ENCODE results near the gene SLC41A1. TPM values are rescaled to one million over a fixed set of nuclear protein-coding genes. Genes with fewer than 3 reads are reported as not detected.

SLC41A1 gene
- total and polyA plus RNA-seq, 9 of the 15 experiments (the other 6 are each of a cell fraction or from before 2014, with no cell fraction given), result 4.1 to 29.3 (median 11.4) TPM

DNA sequence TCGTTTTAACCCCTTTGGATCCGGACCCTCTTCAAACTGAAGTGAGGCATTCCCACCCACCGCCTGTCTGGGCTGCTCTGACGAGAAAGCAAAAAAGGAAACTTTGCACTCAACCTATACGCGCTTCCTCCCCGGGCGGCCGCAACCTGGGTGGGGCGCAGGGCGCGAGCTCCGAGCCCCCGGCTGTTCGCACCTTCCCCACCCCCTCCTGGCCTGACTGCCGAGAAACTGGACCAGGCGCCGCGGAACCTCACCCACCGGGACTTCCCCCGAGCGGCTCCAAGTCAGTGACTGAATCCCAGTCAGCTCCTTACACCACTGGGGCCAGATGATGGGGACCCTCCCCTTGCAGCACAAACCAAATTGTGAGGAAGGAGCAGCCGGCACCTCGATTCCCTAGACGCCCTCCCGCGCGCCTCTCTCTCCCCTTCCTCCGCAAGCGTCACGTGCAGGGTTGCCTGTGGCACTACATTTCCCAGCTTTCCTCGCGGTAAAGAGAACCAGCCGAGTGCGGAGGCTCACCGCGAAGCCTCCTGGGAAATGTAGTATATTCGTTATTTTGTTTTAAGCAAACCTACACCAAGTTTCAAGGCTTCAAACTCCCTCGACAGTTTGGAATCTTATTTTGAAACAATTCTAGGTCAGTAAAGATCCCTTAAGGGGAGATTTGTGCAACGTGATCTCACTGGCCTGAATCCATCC is 37.8 kb downstream of the SLC41A1 start, which contains the start of gene RAB29 (continued):
- no peak for TF ChIP-seq ARNT (IDR thresholded peaks at IDR 0.05)
- TF ChIP-seq RB1 (IDR thresholded peaks at IDR 0.05; ENCODE audit: low read depth), result peak; percentile 42; the same call in 1 of the 2 replicates
- TF ChIP-seq, protein P1, sequence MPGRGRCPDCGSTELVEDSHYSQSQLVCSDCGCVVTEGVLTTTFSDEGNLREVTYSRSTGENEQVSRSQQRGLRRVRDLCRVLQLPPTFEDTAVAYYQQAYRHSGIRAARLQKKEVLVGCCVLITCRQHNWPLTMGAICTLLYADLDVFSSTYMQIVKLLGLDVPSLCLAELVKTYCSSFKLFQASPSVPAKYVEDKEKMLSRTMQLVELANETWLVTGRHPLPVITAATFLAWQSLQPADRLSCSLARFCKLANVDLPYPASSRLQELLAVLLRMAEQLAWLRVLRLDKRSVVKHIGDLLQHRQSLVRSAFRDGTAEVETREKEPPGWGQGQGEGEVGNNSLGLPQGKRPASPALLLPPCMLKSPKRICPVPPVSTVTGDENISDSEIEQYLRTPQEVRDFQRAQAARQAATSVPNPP (IDR thresholded peaks at IDR 0.05; ENCODE audit: borderline replicate concordance, insufficient read depth, insufficient read length), result no peak
- no peak for TF ChIP-seq POLR2H (tag; IDR thresholded peaks at IDR 0.05; ENCODE audit: low read depth)
- TF ChIP-seq RAD51 (IDR thresholded peaks at IDR 0.05; ENCODE audit: borderline replicate concordance, low read depth), result peak; percentile 94
- no peak for TF ChIP-seq KAT8 (IDR thresholded peaks at IDR 0.05; ENCODE audit: low read depth)
- TF ChIP-seq, protein P2, sequence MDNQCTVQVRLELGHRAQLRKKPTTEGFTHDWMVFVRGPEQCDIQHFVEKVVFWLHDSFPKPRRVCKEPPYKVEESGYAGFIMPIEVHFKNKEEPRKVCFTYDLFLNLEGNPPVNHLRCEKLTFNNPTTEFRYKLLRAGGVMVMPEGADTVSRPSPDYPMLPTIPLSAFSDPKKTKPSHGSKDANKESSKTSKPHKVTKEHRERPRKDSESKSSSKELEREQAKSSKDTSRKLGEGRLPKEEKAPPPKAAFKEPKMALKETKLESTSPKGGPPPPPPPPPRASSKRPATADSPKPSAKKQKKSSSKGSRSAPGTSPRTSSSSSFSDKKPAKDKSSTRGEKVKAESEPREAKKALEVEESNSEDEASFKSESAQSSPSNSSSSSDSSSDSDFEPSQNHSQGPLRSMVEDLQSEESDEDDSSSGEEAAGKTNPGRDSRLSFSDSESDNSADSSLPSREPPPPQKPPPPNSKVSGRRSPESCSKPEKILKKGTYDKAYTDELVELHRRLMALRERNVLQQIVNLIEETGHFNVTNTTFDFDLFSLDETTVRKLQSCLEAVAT (IDR thresholded peaks at IDR 0.05), result 0 out of 4 replicates have a peak, but pooled peaks of 1 of the 2 experiments have one; percentile 49
- TF ChIP-seq ZNF644 (tag; IDR thresholded peaks at IDR 0.05; ENCODE audit: low read depth), result peak; percentile 94
- TF ChIP-seq XRCC3 (IDR thresholded peaks at IDR 0.05), result no peak
- TF ChIP-seq, protein P3, sequence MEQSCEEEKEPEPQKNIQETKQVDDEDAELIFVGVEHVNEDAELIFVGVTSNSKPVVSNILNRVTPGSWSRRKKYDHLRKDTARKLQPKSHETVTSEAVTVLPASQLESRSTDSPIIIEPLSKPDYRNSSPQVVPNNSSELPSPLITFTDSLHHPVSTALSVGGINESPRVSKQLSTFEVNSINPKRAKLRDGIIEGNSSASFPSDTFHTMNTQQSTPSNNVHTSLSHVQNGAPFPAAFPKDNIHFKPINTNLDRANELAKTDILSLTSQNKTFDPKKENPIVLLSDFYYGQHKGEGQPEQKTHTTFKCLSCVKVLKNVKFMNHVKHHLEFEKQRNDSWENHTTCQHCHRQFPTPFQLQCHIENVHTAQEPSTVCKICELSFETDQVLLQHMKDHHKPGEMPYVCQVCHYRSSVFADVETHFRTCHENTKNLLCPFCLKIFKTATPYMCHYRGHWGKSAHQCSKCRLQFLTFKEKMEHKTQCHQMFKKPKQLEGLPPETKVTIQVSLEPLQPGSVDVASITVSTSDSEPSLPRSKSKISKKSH (CRISPR knock-in tag; IDR thresholded peaks at IDR 0.05), result no peak
- TF ChIP-seq SMAD1 (IDR thresholded peaks at IDR 0.05; ENCODE audit: low read depth, low read length, partially characterized antibody), result no peak
- no peak for TF ChIP-seq SETDB1 (IDR thresholded peaks at IDR 0.05; ENCODE audit: low read length)
- peak in 1 of 2 experiments; percentile 63; a peak in 1 of 4 replicates for TF ChIP-seq TRIM24 (IDR thresholded peaks at IDR 0.05)
- TF ChIP-seq NUFIP1 (IDR thresholded peaks at IDR 0.05; ENCODE audit: partially characterized antibody), result no peak
- TF ChIP-seq, protein P4, sequence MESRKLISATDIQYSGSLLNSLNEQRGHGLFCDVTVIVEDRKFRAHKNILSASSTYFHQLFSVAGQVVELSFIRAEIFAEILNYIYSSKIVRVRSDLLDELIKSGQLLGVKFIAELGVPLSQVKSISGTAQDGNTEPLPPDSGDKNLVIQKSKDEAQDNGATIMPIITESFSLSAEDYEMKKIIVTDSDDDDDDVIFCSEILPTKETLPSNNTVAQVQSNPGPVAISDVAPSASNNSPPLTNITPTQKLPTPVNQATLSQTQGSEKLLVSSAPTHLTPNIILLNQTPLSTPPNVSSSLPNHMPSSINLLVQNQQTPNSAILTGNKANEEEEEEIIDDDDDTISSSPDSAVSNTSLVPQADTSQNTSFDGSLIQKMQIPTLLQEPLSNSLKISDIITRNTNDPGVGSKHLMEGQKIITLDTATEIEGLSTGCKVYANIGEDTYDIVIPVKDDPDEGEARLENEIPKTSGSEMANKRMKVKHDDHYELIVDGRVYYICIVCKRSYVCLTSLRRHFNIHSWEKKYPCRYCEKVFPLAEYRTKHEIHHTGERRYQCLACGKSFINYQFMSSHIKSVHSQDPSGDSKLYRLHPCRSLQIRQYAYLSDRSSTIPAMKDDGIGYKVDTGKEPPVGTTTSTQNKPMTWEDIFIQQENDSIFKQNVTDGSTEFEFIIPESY (CRISPR knock-in tag; IDR thresholded peaks at IDR 0.05), result no peak
- TF ChIP-seq ZNF175 (CRISPR knock-in tag; IDR thresholded peaks at IDR 0.05; ENCODE audit: low read depth), result peak; percentile 31; the same call in 1 of the 2 replicates
- TF ChIP-seq ZNF584 (CRISPR knock-in tag; IDR thresholded peaks at IDR 0.05; ENCODE audit: low read depth), result no peak
- no peak for TF ChIP-seq SIRT6 (IDR thresholded peaks at IDR 0.05; ENCODE audit: low read depth, low read length)
- TF ChIP-seq, protein P5, sequence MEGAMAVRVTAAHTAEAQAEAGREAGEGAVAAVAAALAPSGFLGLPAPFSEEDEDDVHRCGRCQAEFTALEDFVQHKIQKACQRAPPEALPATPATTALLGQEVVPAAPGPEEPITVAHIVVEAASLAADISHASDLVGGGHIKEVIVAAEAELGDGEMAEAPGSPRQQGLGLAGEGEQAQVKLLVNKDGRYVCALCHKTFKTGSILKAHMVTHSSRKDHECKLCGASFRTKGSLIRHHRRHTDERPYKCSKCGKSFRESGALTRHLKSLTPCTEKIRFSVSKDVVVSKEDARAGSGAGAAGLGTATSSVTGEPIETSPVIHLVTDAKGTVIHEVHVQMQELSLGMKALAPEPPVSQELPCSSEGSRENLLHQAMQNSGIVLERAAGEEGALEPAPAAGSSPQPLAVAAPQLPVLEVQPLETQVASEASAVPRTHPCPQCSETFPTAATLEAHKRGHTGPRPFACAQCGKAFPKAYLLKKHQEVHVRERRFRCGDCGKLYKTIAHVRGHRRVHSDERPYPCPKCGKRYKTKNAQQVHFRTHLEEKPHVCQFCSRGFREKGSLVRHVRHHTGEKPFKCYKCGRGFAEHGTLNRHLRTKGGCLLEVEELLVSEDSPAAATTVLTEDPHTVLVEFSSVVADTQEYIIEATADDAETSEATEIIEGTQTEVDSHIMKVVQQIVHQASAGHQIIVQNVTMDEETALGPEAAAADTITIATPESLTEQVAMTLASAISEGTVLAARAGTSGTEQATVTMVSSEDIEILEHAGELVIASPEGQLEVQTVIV (CRISPR knock-in tag; IDR thresholded peaks at IDR 0.05; ENCODE audit: borderline replicate concordance), result no peak

All from K562 (cell line).